ENCODE results near the gene PCP2.
A peak's percentile ranks its signal among the peaks of the same experiment; 100 is the strongest.
"Not testable (repeated sequence)": the region's sequence is repeated elsewhere in the genome, so short reads cannot be mapped to it uniquely, and the experiment has no call there.

Gene PCP2

DNA sequence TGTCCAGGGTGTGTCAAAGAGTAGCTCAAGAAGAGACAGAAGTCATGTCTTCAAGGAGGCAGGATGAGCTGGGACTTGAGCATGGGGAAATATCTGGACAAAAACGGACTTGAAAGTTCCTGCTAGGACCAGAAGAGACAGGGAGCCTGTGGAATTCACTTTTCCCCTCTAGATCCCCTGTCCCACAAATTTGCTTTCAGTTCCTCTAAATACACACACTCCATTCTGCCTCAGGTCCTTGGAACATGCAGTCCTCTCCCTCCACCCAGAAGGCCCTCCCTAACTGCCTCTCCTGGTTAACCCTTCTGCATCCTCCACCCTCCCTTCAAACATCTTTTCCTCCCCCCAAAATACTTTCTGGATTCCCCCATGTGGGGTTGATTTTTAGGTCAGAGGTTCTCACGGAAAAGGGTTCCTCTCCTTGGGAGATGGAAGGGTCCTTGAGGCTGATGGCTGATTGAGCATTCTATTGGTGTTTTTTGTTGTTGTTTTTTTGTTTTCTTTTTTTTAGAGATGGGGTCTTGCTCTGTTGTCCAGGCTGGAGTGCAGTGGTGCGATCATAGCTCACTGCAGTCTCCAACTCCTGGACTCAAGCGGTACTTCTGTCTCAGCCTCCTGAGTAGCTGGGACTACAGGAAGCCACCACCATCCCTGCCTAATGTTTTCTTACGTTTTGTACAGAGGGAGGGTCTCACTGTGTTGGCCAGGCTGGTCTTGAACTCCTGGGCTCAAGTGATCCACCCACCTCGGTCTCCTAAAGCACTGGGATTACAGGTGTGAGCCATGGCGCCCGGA lies 28.4 kb upstream of the PCP2 start:
- no peak for DNase-seq (ENCODE audit: low spot score)

DNA sequence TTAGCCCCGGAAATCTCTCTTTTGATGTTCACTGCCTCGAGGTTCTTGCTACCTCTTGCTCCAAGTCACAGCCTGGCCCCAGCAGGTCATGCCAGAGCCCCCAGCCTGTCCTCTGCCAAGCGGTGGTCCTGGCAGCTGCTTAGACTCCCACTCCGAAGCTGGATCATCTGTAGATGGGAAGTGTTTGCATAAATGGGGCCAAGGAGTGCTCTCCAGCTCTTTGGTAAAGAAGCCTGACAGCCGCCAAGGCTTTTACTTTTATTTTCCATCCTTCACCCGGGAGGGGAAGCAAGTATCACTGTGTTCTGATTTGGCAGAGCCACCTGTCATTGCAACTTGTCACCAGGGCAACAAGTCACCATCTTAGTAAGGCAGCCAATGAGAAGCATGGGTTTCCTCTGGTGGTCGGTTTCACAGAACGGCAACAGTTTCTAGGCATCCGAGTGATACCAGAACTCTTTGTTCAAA lies 24.7 kb upstream of the PCP2 start:
- peak; percentile 57 for DNase-seq (ENCODE audit: low spot score)

DNA sequence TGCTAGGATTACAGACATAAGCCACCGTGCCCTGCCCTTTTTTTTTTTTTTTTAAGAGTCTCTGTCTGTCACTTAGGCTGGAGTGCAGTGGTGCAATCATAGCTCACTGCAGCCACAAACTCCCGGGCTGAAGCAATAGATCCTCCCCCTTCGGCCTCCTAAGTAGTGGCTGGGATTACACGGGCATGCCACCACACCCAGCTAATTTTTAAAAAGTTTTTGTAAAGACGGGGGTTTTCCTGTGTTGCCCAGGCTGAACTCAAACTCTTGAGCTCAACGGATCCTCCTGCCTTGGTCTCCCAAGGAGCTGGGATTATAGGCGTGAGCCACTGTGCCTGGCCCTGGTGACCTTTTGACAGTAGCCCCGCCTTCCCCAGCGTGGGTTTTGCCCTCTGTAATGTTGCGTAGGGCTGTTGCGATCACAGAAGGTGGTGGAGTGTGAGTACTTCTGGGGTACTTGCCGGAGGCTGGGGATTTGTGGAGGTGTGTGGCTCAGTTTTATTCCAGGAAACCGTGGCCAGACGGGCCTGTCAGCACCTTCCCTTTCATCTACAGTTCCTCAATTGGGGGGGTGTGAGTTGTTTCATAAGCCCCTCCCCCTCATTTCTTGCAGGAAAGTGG lies 23.7 kb upstream of the PCP2 start:
- no peak for DNase-seq (ENCODE audit: low spot score)

DNA sequence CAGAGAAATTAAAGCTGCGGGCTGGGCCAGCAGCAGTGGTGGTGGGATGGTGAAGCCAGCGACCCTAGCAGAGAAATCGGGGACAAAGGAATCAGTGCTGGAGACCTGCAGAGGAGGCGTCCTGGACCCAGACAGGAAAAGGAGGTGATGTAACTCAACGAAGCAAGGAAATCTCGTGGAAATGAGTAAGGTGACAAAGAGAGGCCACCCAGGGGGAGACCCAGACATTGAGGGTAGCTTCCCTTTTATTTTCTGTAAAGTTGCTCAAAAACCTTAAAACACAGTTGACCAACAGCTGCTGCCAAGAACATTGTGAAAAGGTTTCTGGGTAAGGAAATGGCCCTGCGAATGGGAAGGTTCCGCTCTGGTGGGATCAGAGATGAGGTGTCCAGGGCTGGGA lies 22.1 kb upstream of the PCP2 start:
- no peak for DNase-seq (ENCODE audit: low spot score)

DNA sequence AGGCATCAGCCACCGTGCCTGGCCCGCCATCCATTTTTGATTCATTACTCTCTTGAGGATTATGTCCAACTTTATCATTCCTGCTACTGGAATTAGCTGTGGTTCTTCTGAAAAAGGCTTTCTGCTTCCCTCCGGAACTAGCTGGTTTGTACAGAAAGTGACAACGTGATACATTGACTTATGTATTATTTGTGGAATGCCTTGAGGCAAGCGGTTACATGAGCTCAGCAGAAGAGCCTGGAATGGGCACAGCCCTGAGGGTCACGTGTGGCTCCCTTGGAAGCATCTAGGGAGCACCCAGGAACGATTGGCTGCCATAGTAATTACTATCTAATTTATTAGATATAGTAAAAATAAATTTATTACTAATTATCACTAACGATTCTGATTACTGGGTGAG lies 20.9 kb upstream of the PCP2 start:
- no peak for DNase-seq (ENCODE audit: low spot score)

DNA sequence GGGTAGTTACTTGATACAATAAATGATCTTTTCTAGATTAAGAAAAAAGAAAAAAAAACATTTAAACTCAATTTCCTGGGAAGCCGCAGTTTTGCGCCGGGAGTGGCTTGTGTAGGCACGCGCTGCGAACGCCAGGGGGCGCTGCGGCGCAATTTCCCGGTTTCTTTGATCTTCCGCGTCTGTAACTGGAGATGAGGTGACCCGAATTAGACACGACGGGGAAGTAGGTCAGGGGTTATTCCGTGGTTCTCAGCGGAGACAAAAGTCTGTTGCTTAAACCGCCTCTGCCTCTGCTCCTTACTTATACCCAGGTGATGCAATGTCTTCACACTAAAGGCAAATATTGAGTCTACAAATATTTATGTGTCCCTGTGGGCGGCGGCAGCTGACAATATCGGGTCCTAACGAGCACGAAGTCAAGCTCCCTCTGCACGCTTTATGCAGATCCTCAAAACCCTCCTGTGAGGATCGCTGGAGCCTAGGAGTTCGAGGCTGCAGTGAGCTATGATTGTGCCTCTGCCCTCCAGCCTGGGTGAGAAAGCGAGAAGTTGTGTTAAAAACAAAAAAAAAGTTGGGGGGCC lies 18.6 kb upstream of the PCP2 start:
- DNase-seq (ENCODE audit: low spot score): peak; percentile 86

DNA sequence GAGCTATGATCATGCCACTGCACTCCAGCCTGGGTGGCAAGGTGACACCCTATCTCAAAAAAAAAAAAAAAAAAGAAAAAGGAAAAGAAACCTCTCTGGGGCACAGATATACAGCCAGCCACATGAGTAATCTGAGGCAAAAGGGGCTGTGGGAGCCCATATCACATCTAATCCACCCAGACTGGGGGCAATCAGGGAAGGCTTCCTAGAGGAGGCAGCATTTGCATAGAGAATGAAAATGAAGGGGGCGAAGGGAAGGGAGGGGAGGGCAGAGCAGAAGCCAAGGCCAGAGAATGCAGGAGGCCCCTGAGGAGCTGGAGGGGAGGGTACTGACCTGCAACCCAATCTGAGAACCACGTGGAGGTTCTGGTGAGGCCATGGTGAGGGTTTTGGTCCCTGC lies 16.6 kb upstream of the PCP2 start:
- DNase-seq (ENCODE audit: low spot score): no peak

DNA sequence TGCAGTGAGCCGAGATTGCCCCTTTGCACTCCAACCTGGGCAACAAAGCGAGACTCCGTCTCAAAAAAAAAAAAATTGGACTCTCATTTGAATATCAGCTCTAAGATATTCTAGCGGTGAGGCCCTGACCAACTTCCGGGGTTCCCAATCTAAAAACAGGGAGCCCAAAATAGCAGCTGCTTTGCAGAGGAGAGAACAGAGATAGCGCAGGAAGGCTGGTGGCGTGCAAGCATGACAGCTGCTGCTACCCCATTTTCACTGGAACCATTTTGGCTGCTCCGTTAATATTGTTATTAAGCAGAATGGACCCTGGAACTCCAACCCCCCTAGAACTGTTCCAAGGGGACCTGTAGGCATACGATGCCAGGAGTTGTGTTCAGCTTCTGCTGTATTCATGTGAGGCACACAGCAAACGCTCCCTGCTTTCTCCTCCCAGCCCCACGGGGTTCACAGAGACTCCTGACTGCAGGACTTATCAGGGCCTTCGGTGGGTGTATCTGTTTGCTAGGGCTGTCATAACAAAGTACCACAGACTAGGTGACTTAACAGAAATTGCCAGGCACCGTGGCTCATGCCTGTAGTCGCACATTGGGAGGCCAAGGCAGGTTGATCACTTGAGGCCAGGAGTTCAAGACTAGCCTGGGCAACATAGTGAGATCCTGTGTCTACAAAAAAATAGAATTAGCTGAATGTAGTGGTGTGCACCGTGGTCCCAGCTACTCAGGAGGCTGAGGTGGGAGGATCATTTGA lies 14.9 kb upstream of the PCP2 start:
- no peak for DNase-seq (ENCODE audit: low spot score)

DNA sequence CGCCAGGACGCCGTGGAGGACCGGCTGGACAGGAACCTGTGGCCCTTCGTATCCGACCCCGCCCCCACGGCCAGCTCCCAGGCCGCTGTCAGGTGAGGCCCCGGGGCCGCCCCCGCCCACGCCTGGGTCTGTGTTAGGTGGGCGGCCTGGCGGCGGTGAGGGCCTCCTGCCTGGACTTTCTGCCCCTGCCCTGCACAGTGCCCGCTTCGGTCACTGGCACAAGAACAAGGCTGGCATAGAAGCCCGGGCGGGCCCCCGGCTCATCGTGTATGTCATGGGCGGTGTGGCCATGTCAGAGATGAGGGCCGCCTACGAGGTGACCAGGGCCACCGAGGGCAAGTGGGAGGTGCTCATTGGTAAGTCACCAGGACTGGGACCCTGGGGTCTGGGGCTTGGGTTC lies 13.6 kb upstream of the PCP2 start:
- DNase-seq (ENCODE audit: low spot score): no peak

DNA sequence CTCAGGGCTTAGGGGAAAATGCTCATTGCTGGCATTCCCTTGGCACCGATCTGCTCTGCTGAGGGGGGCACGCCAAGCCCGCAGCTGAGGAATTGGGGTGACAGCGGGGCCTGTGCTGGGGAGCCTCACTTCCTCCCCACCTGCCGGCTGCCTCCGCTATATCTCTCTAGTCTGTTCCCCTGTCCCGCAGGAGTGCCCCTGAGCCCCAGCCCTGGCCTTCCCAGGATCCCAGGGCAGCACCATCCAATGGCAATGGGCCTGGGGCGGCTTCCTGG lies 12.8 kb upstream of the PCP2 start:
- no peak for DNase-seq (ENCODE audit: low spot score)

DNA sequence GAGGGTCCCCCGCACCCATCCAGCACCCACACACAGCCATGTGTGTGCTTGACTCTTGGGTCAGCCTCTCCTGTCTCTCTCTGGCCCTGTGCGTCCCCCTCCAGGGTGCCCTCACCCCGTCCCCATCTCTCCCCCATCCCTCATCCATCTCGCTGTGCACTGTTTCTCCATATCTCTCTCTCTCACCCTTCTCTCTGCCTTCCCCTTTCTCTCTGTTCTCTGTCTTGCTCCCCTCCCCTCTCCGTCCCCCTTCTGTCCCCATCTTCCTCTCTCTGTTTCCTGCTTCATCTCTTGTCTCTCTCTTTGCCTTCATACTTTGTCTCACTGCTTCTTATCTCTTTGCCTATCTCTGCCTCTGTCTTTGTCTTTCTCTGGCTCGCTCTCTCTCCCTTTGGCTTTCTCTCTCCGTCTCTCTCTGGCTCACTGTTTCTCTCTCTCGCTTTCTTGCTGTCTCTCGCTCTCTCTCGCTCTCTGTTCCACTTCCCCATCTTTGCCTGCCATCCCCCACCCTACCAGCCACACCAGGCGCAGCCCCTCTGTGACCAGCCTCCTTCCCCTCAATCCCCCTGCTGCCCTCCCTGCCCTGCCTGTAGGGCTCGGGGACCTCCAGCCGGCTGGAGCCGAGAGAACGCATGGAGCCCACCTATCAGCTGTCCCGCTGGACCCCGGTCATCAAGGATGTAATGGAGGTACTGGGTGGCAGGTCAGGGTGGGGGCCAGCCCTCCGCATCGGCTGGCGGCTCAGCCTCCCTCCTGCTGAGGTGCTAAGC lies 12.3 kb upstream of the PCP2 start:
- DNase-seq (ENCODE audit: low spot score): no peak

DNA sequence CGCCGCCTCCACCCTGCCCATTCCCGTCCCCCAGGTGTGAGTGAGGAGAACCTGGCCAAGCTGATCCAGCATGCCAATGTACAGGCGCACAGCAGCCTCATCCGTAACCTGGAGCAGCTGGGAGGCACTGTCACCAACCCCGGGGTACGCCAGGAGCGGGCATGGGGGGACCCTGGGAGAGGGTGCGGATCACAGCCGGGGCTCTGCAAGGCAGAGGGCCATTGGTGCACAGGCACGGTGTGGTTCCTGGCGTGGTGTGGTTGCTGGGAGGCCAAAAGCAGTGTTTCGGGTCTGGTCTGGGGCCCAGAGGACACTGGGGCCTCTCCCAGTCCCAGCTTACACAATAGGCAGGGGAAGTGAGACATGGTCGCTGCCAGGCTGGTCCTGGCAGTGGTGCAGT lies 11.6 kb upstream of the PCP2 start:
- DNase-seq (ENCODE audit: low spot score): no peak

DNA sequence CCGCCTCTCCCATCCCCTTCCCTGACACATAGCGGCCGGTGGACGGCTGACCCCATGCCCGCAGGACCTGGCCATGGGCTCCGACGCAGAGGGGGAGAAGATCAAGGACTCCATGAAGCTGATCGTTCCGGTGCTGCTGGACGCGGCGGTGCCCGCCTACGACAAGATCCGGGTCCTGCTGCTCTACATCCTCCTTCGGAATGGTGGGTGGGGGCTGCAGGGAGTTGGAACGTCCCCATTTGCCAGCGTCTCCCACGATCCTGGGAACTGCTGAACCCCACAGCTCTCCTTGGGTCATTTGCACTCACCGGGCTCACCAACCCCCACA lies 11.0 kb upstream of the PCP2 start:
- DNase-seq (ENCODE audit: low spot score): no peak

DNA sequence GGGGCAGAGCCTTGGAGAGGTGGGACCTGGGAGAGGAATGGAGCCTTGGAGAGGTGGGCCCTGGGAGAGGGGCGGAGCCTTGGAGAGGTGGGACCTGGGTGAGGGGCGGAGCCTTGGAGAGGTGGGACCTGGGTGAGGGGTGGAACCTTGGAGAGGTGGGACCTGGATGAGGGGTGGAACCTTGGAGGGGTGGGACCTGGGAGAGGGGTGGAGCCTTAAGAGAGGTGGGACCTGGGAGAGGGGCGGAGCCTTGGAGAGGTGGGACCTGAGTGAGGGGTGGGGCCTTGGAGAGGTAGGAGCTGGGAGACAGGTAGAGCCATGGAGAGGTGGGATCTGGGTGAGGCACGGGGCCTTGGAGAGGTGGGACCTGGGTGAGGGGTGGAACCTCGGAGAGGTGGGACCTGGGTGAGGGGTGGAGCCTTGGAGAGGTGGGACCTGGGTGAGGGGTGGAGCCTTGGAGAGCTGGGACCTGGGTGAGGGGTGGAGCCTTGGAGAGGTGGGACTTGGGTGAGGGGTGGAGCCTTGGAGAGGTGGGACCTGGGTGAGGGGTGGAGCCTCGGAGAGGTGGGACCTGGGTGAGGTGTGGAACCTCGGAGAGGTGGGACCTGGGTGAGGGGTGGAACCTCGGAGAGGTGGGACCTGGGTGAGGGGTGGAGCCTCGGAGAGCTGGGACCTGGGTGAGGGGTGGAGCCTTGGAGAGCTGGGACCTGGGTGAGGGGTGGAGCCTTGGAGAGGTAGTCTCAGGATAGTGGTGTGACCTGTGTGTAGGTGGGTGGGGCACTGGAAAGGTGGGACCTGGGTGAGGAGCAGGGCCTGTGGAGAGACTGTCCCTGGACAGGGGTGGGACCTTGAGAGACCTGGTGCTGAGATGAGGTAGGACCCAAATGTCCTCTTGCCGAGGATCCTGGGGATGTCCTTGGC lies 10.4 kb upstream of the PCP2 start:
- not testable (repeated sequence) for DNase-seq (ENCODE audit: low spot score)

DNA sequence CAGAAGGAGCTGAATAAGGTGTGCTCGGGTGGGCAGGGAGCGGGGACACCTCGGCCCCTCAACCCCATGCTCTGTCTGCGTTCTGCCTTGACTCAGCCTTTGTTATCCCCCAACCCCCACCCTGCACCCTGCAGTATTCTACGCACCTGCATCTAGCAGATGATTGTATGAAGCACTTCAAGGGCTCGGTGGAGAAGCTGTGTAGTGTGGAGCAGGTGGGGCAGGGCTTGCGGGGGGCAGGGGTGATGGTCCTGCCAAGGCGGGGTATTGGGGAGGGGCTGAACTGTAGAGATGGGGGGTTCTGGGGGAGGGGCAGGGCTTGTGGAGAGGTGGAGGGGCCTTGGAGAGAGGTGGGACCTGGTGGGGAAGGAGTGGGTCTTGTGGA lies 9.5 kb upstream of the PCP2 start:
- DNase-seq (ENCODE audit: low spot score): no peak

DNA sequence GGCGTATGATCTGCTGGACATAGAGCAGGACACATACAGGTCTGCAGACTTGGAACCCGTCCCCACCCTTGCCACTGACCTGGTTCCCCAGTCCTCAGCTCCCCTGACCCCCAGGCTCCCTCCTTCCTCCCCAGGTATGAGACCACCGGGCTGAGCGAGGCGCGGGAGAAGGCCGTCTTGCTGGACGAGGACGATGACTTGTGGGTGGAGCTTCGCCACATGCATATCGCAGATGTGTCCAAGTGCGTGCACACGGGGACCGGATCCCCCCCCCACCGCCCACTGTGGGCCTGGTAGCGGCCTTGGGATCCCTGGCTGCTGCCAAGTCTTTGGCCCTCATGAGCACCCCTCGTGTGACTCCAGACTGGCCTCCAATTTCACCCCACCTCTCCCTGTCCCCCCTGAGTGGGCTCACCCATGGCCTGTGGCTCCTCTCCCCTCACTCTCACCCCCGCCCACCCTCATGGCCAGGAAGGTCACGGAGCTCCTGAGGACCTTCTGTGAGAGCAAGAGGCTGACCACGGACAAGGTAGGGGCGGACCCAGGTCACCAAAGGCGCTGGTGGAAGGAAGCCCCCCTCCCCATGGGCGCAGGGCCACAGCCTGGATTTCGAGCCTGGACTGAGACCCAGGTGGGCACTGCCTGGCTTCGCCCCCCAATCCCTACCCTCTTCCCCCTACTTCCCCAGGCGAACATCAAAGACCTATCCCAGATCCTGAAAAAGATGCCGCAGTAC lies 8.9 kb upstream of the PCP2 start:
- DNase-seq (ENCODE audit: low spot score): no peak

DNA sequence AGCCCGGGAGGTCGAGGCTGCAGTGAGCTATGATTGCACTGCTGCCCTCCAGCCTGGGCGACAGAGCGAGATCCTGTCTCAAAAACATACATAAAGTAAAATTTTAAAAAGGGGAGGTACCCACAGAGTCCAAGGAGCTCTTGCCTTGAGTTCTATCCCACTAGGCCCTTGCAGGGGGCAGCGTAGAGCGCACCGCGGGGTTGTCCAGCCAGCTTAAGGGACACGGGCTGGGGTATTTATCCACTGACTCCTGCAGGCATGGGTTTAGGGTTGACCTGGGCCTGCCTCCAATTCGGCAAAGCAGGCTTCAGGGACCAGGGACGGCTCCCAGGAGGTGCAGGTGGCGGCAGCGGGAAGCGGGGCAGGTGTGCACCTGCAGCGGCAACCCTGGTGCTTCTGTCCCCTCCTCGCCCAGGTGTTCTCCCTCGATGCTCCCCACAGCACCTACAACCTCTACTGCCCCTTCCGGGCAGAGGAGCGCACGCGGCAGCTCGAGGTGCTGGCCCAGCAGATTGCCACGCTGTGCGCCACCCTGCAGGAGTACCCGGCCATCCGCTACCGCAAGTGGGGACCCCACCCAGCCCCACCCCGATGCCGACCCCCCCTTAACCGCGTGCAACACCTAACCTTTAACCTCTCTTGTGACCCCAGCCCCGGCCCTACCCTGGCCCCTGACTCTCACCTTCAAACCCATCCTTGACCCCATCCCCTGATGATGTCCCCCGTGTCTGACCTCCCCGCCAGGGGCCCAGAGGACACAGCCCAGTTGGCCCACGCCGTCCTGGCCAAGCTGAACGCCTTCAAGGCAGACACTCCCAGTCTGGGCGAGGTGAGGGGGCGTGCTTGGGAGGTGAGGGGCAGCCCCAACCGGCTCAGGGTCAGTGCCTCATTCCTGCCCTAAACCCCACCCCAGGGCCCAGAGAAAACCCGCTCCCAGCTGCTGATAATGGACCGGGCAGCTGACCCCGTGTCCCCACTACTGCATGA lies 8.1 kb upstream of the PCP2 start:
- no peak for DNase-seq (ENCODE audit: low spot score)

DNA sequence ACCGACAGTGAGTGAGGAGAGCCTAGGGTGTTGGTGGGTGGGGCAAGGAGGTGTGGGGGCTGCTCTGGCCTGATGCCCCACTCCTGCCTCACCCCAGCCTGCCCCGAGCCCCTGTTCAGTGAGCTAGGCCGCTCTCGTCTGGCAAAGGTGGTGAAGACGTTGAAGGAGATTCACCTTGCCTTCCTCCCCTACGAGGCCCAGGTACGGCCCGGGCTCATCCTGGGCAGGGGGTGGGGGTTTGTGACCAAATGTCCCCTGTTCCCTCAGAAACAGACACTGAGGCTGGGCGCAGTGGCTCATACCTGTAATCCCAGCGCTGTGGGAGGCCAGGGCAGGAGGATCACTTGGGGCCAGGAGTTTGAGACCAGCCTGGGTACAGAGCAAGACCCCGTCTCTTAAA lies 7.3 kb upstream of the PCP2 start:
- no peak for DNase-seq (ENCODE audit: low spot score)

DNA sequence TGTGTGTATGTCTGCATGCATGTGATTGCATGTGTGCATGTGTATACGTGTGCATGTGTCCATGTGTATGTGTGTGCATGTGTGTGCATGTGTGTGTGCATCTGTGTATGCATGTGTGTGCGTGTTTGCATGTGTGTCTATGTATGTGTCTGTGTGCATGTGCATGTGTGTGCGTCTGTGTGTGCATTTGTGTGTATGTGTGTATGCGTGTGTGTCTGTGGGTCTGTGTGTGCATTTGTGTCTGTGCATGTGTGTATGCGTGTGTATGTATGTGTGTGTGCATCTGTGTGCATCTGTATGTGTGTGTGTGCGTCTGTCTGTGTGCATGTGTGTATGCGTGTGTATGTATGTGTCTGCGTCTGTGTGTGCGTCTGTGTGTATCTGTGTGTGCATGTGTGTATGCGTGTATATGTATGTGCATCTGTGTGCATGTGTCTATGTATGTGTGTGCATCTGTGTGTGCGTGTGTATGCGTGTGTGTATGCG lies 6.4 kb upstream of the PCP2 start:
- no peak for DNase-seq (ENCODE audit: low spot score)

Data from CD4-positive, alpha-beta T cell treated with Interleukin-6 at 100 ng/mL for 8 hours (primary cell).